Measurements from ENCODE around the gene NPR2. TPM values are rescaled to one million over a fixed set of nuclear protein-coding genes. Genes with fewer than 3 reads are reported as not detected.

Gene NPR2
- total and polyA plus RNA-seq, 2 donors (not counting 3 experiments of a cell fraction or from before 2014, with no cell fraction given), result 16.4 to 25.6 TPM

- Histone ChIP-seq H3K36me3 (ENCODE audit: control insufficient read depth in 2 of 2, extremely low read depth in 1 of 2, insufficient read depth in 2 of 2, low read length in 2 of 2) (no peaks in the 10 kb centered on the region), H3K9ac (replicated peaks; ENCODE audit: extremely low read depth, insufficient read depth, low read length) (no peak overlapping the region), H3K4me1 (ENCODE audit: control insufficient read depth, extremely low read depth, insufficient read depth, low read length) (peaks cover 22% of the 10 kb centered on the region), H3K27ac (ENCODE audit: insufficient read depth, low read depth, low read length) (no peak overlapping the region), H3K4me2 (ENCODE audit: insufficient read depth, low read length) (no peak overlapping the region), H3K9me1 (replicated peaks; ENCODE audit: control insufficient read depth, extremely low read depth, insufficient read depth, low read length) (no peaks in the 10 kb centered on the region), H4K20me1 (replicated peaks; ENCODE audit: control insufficient read depth, extremely low read depth, insufficient read depth, low read length) (no peaks in the 10 kb centered on the region), H3K4me3 (replicated peaks in 1 of 3; ENCODE audit: insufficient read depth in 1 of 3, low read depth in 1 of 3, low read length in 3 of 3) (no peak overlapping the region), H3K79me2 (ENCODE audit: control insufficient read depth, insufficient read depth, low read length) (peaks cover 7% of the 10 kb centered on the region), H3K9me3 (replicated peaks; ENCODE audit: control insufficient read depth, insufficient read depth, low read length) (no peaks in the 10 kb centered on the region), H3K27me3 (ENCODE audit: control insufficient read depth in 2 of 2, insufficient read depth in 2 of 2, low read length in 2 of 2) (no peaks in the 10 kb centered on the region), H2AFZ (ENCODE audit: low read depth, low read length) (no peak overlapping the region)
- no TSS peak for BruUV-seq (replicated peaks)
- FAIRE-seq (no peak), DNase-seq (ENCODE audit: low read depth, low spot score) (no peak)
- dilution Hi-C loops (cut with MboI; ENCODE audit: extremely low pct_ligation_motif_present, low sequenced_read_pairs) (no loop called here), intact Hi-C loops (cut with micrococcal nuclease) (no loop called here)
- CTCF ChIA-PET, result interaction anchor here (0.7 to 6.5 kb wide), 53 partner anchors 9 to 377 kb away, joined by 3 to 277 read pairs (median 10); partner anchors contain the start of genes CREB3, FAM221B, GBA2 and HINT2
- POLR2A ChIA-PET, result interaction anchor here (2.5 kb wide), 1 partner anchor 41 kb away, joined by 9 read pairs; the partner anchor contains the start of genes GBA2 and RGP1
- TF ChIP-seq CTCF (IDR thresholded peaks at IDR 0.05; ENCODE audit: extremely low read depth in 1 of 2, insufficient read depth in 1 of 2, low read depth in 1 of 2, low read length in 2 of 2) (no peak), JUN (IDR thresholded peaks at IDR 0.05; ENCODE audit: borderline replicate concordance, insufficient read depth, insufficient read length, low read depth) (no peak), GATA2 (IDR thresholded peaks at IDR 0.05; ENCODE audit: insufficient read depth, insufficient read length, low read depth, low read length) (no peak), MYC (IDR thresholded peaks at IDR 0.05; ENCODE audit: low read depth, low read length) (no peak), FOS (IDR thresholded peaks at IDR 0.05; ENCODE audit: borderline replicate concordance, insufficient read depth, low read length) (no peak), MAX (IDR thresholded peaks at IDR 0.05; ENCODE audit: insufficient read depth, insufficient read length) (no peak), EZH2 (IDR thresholded peaks at IDR 0.05; ENCODE audit: borderline replicate concordance, low read depth, low read length, severe bottlenecking) (no peak), POLR2AphosphoS5 (IDR thresholded peaks at IDR 0.05; ENCODE audit: insufficient read depth, low read depth, low read length) (no peak), POLR2A (IDR thresholded peaks at IDR 0.05; ENCODE audit: low read depth, low read length) (no peak)
Measured at GRCh38 chr9:35789541-35789940, 1.9 kb upstream of the NPR2 start.
